Naive thymus-derived CD8-positive, alpha-beta T cell (primary cell): ENCODE results near the gene CDCA5. TPM values are rescaled to one million over a fixed set of nuclear protein-coding genes. Genes with fewer than 3 reads are reported as not detected.

Source experiments
- ATAC-seq, 2 donors: fragments of 150-1000 bp; cut with Tn5 transposase in 1 of 2; sonication (Bioruptor Pico), chemical (Tn5 transposase) in 1 of 2; 1 replicate in 1 of 2; 2 replicates in 1 of 2; pipeline ENCODE4 v1.10.0; 2021; ENCODE audit warnings: mild to moderate bottlenecking in 2 of 2, moderate library complexity in 2 of 2
- POLR2A ChIA-PET: fragments of 350-600 bp; sonication (Branson Sonifier 250); formaldehyde crosslinking; loops from one replicate; lab custom pipeline; 2021; ENCODE audit warnings: antibody characterized with exemption; lab: Charles Lee
- DNase-seq, 10 donors: peaks; one replicate each; pipeline versions ENCODE4 v3.0.0 to v3.0.0-alpha.2; 2020 to 2022
- H3K27ac Mint-ChIP-seq, 10 donors: one replicate each; pipeline ENCODE4 v1.8.0; 2020 to 2022; ENCODE audit warnings: mild to moderate bottlenecking in 10 of 10, mixed read lengths in 10 of 10, moderate library complexity in 4 of 10, inconsistent platforms in 1 of 10
- H3K27me3 Mint-ChIP-seq, 5 donors: one replicate each; pipeline ENCODE4 v1.8.0; 2021 to 2022; ENCODE audit warnings: mixed read lengths in 5 of 5
- H3K36me3 Mint-ChIP-seq, 3 donors: one replicate each; pipeline ENCODE4 v1.8.0; 2020 to 2022; ENCODE audit warnings: mixed read lengths in 3 of 3, mild to moderate bottlenecking in 2 of 3, inconsistent platforms in 1 of 3
- H3K4me1 Mint-ChIP-seq, 4 donors: one replicate each; pipeline ENCODE4 v1.8.0; 2021 to 2022; ENCODE audit warnings: mixed read lengths in 4 of 4
- H3K4me3 Mint-ChIP-seq, 10 donors: one replicate each; pipeline ENCODE4 v1.8.0; 2020 to 2022; ENCODE audit warnings: mild to moderate bottlenecking in 10 of 10, mixed read lengths in 10 of 10, moderate library complexity in 6 of 10, inconsistent platforms in 1 of 10
- H3K9me3 Mint-ChIP-seq, 9 donors: one replicate each; pipeline ENCODE4 v1.8.0; 2020 to 2022; ENCODE audit warnings: mixed read lengths in 9 of 9, mild to moderate bottlenecking in 3 of 9, inconsistent platforms in 1 of 9, moderate library complexity in 1 of 9
- polyA plus RNA-seq, 3 donors: library from polyadenylated mRNA; unstranded; fragments of 300-500 nt; fragmentation: Illumina TruSeq; gene quantifications; one replicate each; pipeline ENCODE4 v1.2.3, GENCODE V29; 2021
- total RNA-seq, 8 experiments: library from RNA in 2 of 8; stranded (reverse) in 2 of 8; gene quantifications; one replicate each; pipeline ENCODE4 v1.2.3 and lab custom pipeline; 2021 to 2026

Gene CDCA5
- total and polyA plus RNA-seq, 5 experiments from 2014 or later = 0.22 to 1.0 (median 0.60) TPM

DNA sequence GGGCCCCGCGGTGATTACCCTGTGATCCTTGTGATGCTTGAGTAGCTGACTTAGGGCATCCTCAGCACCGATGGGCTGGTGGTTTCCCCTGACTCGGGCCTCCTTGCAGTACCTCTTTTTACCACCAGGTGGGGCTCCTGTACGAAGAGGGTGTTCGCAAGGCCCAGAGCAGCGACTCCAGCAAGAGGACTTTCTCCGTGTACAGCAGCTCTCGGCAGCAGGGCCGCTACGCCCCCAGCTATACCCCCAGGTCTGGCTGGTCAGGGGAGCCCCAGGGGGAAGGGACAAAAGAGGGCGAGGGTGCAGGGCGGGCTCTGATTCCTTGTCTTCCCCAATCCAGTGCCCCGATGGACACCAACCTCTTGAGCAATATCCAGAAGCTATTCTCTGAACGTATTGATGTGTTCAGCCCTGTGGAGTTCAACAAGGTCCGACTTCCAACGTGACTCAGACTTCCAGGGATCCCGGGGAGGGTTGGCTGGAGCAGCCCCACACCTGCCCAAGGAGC, 26.6 kb upstream of the CDCA5 start:
- POLR2A ChIA-PET = interaction anchor here (0.5 to 6.8 kb wide), 15 partner anchors 8 to 366 kb away, joined by 3 to 115 read pairs (median 12); partner anchors contain the start of genes ARL2, CAPN1, FAU and MAP4K2
- H3K36me3 Mint-ChIP-seq = peaks cover 0 to 19% (median 0%) of the 10 kb centered on the region in 3 donors
- peak overlapping the region; percentile 63 to 99 (median 89) for H3K27ac Mint-ChIP-seq
- H3K4me3 Mint-ChIP-seq = peak overlapping the region in 9 of 10 donors; percentile 39 to 73 (median 56)
- DNase-seq = peak; percentile 88 to 98 (median 94)
- H3K27me3 Mint-ChIP-seq = no peaks in the 10 kb centered on the region
- peaks cover 27 to 44% (median 41%) of the 10 kb centered on the region in 4 donors for H3K4me1 Mint-ChIP-seq
- H3K9me3 Mint-ChIP-seq = no peaks in the 10 kb centered on the region
- peak; percentile 43 to 54 for ATAC-seq

GRCh38 chr11:65109231-65110198, 25.7 kb upstream of the CDCA5 start:
- Mint-ChIP-seq H3K36me3 (peaks cover 0 to 28% (median 0%) of the 10 kb centered on the region in 3 donors), H3K4me3 (no peak overlapping the region), H3K27ac (peak overlapping the region in 9 of 10 donors; percentile 63 to 99 (median 89)), H3K4me1 (peaks cover 30 to 44% (median 40%) of the 10 kb centered on the region in 4 donors), H3K27me3 (no peaks in the 10 kb centered on the region), H3K9me3 (no peaks in the 10 kb centered on the region)
- peak in 1 of 10 donors; percentile 63 for DNase-seq
- no peak for ATAC-seq
- POLR2A ChIA-PET = interaction anchor here (0.5 to 6.8 kb wide), 12 partner anchors 9 to 1444 kb away, joined by 3 to 115 read pairs (median 16); partner anchors contain the start of genes ARL2, CAPN1, FAU and MRPL49

GRCh38 chr11:65108469-65109123, 24.8 kb upstream of the CDCA5 start:
- Mint-ChIP-seq H3K9me3 (no peaks in the 10 kb centered on the region), H3K4me3 (no peak overlapping the region), H3K4me1 (peaks cover 30 to 43% (median 35%) of the 10 kb centered on the region in 4 donors), H3K36me3 (peaks cover 0 to 33% (median 0%) of the 10 kb centered on the region in 3 donors), H3K27ac (no peak overlapping the region), H3K27me3 (no peaks in the 10 kb centered on the region)
- DNase-seq (no peak), ATAC-seq (no peak)
- POLR2A ChIA-PET = interaction anchor here (1.4 to 6.8 kb wide), 4 partner anchors 10 to 26 kb away, joined by 8 to 115 read pairs (median 62); partner anchors contain the start of genes FAU, MRPL49, SYVN1 and VPS51

DNA sequence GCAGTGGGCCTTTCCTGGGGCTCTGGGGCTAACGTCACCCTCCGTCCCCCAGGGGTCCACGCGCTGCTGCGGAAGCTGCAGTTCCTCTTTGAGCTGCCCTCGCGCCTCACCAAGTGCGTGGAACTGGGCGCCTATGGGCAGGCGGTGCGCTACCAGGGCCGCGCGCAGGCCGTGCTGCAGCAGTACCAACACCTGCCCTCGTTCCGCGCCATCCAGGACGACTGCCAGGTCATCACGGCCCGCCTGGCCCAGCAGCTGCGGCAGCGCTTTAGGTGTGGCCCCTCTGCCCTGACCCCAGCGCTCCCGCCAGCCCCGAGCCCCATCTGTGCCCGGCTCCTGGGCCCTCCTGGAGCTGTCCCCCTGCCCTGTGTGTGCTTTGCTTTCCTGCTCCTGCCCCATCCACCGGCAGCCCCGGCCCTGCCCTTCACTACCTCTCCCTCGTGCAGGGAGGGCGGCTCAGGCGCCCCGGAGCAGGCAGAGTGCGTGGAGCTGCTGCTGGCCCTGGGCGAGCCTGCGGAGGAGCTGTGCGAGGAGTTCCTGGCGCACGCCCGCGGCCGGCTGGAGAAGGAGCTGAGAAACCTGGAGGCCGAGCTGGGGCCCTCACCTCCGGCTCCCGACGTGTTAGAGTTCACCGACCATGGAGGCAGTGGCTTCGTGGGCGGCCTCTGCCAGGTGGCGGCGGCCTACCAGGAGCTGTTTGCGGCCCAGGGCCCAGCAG, 24.1 kb upstream of the CDCA5 start:
- H3K36me3 Mint-ChIP-seq = peaks cover 0 to 40% (median 0%) of the 10 kb centered on the region in 3 donors
- no peaks in the 10 kb centered on the region for H3K9me3 Mint-ChIP-seq
- POLR2A ChIA-PET = interaction anchor here (0.6 to 6.8 kb wide), 5 partner anchors 10 to 76 kb away, joined by 3 to 115 read pairs (median 23); partner anchors contain the start of genes FAU, MRPL49, SYVN1 and VPS51
- ATAC-seq (no peak), DNase-seq (no peak)
- H3K4me3 Mint-ChIP-seq = no peak overlapping the region
- H3K27ac Mint-ChIP-seq = no peak overlapping the region
- H3K27me3 Mint-ChIP-seq = no peaks in the 10 kb centered on the region
- H3K4me1 Mint-ChIP-seq = peaks cover 25 to 38% (median 32%) of the 10 kb centered on the region in 4 donors

DNA sequence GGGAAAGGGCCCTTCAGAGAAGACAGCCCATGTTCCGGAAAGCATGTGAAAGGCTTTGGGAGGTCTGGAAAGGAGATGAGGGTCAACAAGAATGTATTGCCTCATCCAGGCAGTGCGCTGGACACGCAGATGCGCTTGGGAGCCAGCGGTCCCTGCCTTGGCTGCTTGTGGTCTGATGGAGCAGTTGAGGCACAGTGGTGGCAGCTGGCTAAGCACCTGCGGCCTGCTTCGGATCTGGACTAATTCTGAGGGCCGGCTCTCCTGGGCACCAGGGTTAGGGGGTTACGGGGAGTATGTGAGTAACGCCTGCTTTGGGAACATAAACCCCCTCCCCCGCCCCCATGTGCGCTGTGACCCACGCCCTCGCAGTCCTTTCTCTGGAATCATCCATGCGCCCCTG, 23.2 kb upstream of the CDCA5 start:
- Mint-ChIP-seq H3K36me3 (peaks cover 0 to 41% (median 0%) of the 10 kb centered on the region in 3 donors), H3K4me3 (no peak overlapping the region), H3K27me3 (no peaks in the 10 kb centered on the region), H3K4me1 (peaks cover 24 to 43% (median 30%) of the 10 kb centered on the region in 4 donors), H3K27ac (peak overlapping the region in 1 of 10 donors; percentile 6), H3K9me3 (no peaks in the 10 kb centered on the region)
- no peak for ATAC-seq
- POLR2A ChIA-PET = interaction anchor here (0.6 to 6.8 kb wide), 3 partner anchors 10 to 75 kb away, joined by 3 to 115 read pairs (median 23); partner anchors contain the start of genes VPS51 and ZNHIT2
- no peak for DNase-seq

DNA sequence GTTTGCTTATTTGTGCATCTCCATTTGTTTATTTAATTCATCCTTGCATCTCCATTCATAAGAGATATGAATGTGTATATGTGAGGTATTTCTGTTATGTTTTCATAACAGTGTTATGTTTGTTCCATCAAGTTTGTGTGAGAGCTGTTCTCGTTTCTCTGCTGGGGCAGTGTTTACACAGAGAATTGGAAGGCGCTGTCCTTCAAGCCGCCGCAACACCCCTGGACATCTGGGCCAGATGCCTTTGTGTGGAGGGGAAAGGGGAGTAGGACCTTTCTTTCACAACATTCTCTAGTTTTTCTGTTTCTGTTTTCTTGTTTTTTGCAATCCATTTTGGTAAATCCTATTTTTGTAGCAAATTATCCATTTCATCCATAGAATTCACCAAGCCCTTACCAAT, 20.8 kb upstream of the CDCA5 start:
- POLR2A ChIA-PET = no interaction called here
- peaks cover 0 to 53% (median 0%) of the 10 kb centered on the region in 3 donors for H3K36me3 Mint-ChIP-seq

DNA sequence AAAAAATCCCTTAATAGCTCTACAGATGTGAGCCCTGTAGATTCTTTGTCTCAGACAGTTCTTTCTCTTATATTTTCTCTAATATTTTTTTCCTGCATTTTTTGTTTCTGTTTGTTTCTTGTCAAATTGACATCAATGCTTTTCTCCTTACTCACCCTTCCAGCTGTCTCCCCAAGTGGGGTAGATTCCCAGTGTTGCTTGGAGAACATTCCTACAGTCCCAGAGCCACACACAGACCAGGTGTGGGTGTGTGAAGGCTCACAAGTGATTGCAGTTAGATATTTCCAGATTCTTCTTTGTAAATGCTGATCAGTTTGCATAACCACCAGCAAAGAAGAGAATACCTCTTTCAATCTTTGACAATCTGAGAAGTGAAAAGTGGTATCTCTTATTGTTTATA, 19.6 kb upstream of the CDCA5 start:
- H3K9me3 Mint-ChIP-seq = no peaks in the 10 kb centered on the region
- H3K27me3 Mint-ChIP-seq = no peaks in the 10 kb centered on the region
- no peak for DNase-seq
- peak overlapping the region in 4 of 10 donors; percentile 6 to 63 (median 27) for H3K27ac Mint-ChIP-seq
- peaks cover 11 to 34% (median 14%) of the 10 kb centered on the region in 4 donors for H3K4me1 Mint-ChIP-seq
- no peak overlapping the region for H3K4me3 Mint-ChIP-seq
- POLR2A ChIA-PET = interaction anchor here (1.0 kb wide), 1 partner anchor 14 kb away, joined by 6 read pairs; the partner anchor contains the start of gene ZNHIT2
- peaks cover 0 to 60% (median 0%) of the 10 kb centered on the region in 3 donors for H3K36me3 Mint-ChIP-seq
- no peak for ATAC-seq

More for the DNA sequence above, 20.8 kb upstream of the CDCA5 start:
- Mint-ChIP-seq H3K4me3 (no peak overlapping the region), H3K9me3 (no peaks in the 10 kb centered on the region), H3K27ac (peak overlapping the region in 4 of 10 donors; percentile 2 to 63 (median 31)), H3K27me3 (no peaks in the 10 kb centered on the region), H3K4me1 (peaks cover 7 to 28% (median 12%) of the 10 kb centered on the region in 4 donors)
- ATAC-seq (no peak), DNase-seq (no peak)

- H3K4me1 Mint-ChIP-seq = peaks cover 12 to 39% (median 17%) of the 10 kb centered on the region in 4 donors
- H3K4me3 Mint-ChIP-seq = no peak overlapping the region
- H3K9me3 Mint-ChIP-seq = no peaks in the 10 kb centered on the region
- no peak for DNase-seq
- H3K27me3 Mint-ChIP-seq = no peaks in the 10 kb centered on the region
- POLR2A ChIA-PET = interaction anchor here (0.7 to 1.9 kb wide), 3 partner anchors 15 to 223 kb away, joined by 3 to 5 read pairs (median 5); partner anchors contain the start of gene ZNHIT2
- peak overlapping the region in 3 of 10 donors; percentile 8 to 63 (median 20) for H3K27ac Mint-ChIP-seq
- peaks cover 0 to 64% (median 0%) of the 10 kb centered on the region in 3 donors for H3K36me3 Mint-ChIP-seq
- no peak for ATAC-seq
Measured at GRCh38 chr11:65102142-65103095, 18.6 kb upstream of the CDCA5 start.

DNA sequence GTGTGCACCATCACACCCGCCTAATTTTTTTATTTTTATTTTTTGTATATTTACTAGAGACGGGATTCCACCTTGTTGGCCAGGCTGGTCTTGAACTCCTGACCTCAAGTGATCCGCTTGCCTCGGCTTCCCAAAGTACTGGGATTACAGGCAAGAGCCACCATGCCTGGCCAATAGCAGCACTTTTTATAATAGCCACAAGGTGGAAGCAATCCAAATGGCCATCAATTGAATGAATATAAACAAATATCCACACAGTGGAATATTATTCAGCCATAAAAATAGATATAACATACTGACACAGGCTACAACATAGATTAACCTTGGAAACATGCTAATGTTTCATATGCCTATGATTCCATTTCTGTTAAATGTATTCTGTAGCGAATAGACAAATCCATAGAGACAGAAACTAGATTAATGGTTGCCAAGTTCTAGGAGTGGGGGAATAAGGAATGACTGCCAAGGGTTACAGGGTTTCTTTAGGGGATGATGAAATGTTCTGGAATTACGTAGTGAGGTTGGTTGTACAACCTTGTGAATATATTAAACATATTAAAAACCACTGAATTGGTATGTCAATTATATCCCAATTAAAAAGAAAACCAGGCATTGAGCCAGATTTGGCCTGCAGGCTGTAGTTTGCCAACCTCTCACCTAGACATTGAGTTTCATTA, 17.0 kb upstream of the CDCA5 start:
- no peak overlapping the region for H3K4me3 Mint-ChIP-seq
- H3K27ac Mint-ChIP-seq = no peak overlapping the region
- POLR2A ChIA-PET = interaction anchor here (0.6 to 7.8 kb wide), 5 partner anchors 10 to 542 kb away, joined by 5 to 115 read pairs (median 6); partner anchors contain the start of genes TM7SF2 and ZNHIT2
- H3K27me3 Mint-ChIP-seq = no peaks in the 10 kb centered on the region
- DNase-seq (no peak), ATAC-seq (no peak)
- H3K36me3 Mint-ChIP-seq = peaks cover 0 to 52% (median 0%) of the 10 kb centered on the region in 3 donors
- peaks cover 3 to 43% (median 19%) of the 10 kb centered on the region in 4 donors for H3K4me1 Mint-ChIP-seq
- H3K9me3 Mint-ChIP-seq = no peaks in the 10 kb centered on the region

GRCh38 chr11:65096926-65097325, 13.1 kb upstream of the CDCA5 start:
- H3K36me3 Mint-ChIP-seq = peaks cover 0 to 24% (median 0%) of the 10 kb centered on the region in 3 donors
- no peaks in the 10 kb centered on the region for H3K27me3 Mint-ChIP-seq
- peak overlapping the region in 9 of 10 donors; percentile 77 to 96 (median 91) for H3K4me3 Mint-ChIP-seq
- peak overlapping the region in 9 of 10 donors; percentile 9 to 98 (median 94) for H3K27ac Mint-ChIP-seq
- POLR2A ChIA-PET = interaction anchor here (0.6 to 7.8 kb wide), 14 partner anchors 12 to 263 kb away, joined by 3 to 115 read pairs (median 5); partner anchors contain the start of genes ARL2, CDCA5, FAU and MRPL49
- ATAC-seq = no peak
- no peaks in the 10 kb centered on the region for H3K9me3 Mint-ChIP-seq
- no peak for DNase-seq
- peaks cover 5 to 25% (median 13%) of the 10 kb centered on the region in 4 donors for H3K4me1 Mint-ChIP-seq
